ENCODE measurements around the gene IL1RN.

Gene IL1RN

GRCh38 chr2:113103277-113103676 lies 24.1 kb upstream of the IL1RN start:
- DNase-seq (ENCODE audit: low read depth in 3 of 3) = no peak

GRCh38 chr2:113104054-113104611 lies 23.3 kb upstream of the IL1RN start:
- peak in 1 of 3 experiments; percentile 9 for DNase-seq (ENCODE audit: low read depth in 3 of 3)

- peak in 1 of 3 experiments; percentile 47 for DNase-seq (ENCODE audit: low read depth in 3 of 3)
Measured at GRCh38 chr2:113105047-113105785, 22.2 kb upstream of the IL1RN start.

- DNase-seq (ENCODE audit: low read depth in 3 of 3) = no peak
Measured at GRCh38 chr2:113111121-113111520, 16.3 kb upstream of the IL1RN start.

- DNase-seq (ENCODE audit: low read depth in 3 of 3) = no peak
Measured at GRCh38 chr2:113111823-113112287, 15.5 kb upstream of the IL1RN start.

GRCh38 chr2:113112441-113112840 lies 15.0 kb upstream of the IL1RN start:
- no peak for DNase-seq (ENCODE audit: low read depth in 3 of 3)

- no peak for DNase-seq (ENCODE audit: low read depth in 3 of 3)
Measured at GRCh38 chr2:113112871-113113270, 14.5 kb upstream of the IL1RN start.

- DNase-seq (ENCODE audit: low read depth in 3 of 3) = no peak
Measured at GRCh38 chr2:113113807-113114206, 13.6 kb upstream of the IL1RN start.

- DNase-seq (ENCODE audit: low read depth in 3 of 3) = no peak
Measured at GRCh38 chr2:113114224-113114945, 13.0 kb upstream of the IL1RN start.

GRCh38 chr2:113114996-113115395 lies 12.4 kb upstream of the IL1RN start:
- DNase-seq (ENCODE audit: low read depth in 3 of 3) = no peak

GRCh38 chr2:113116100-113116958 lies 11.1 kb upstream of the IL1RN start:
- DNase-seq (ENCODE audit: low read depth in 3 of 3) = no peak

- DNase-seq (ENCODE audit: low read depth in 3 of 3) = peak in 1 of 3 experiments; percentile 55
Measured at GRCh38 chr2:113117541-113118262, 9.7 kb upstream of the IL1RN start.

GRCh38 chr2:113118263-113118657 lies 9.1 kb upstream of the IL1RN start:
- DNase-seq (ENCODE audit: low read depth in 3 of 3) = no peak

- DNase-seq (ENCODE audit: low read depth in 3 of 3) = no peak
Measured at GRCh38 chr2:113119111-113119510, 8.3 kb upstream of the IL1RN start.

GRCh38 chr2:113120861-113121260 lies 6.5 kb upstream of the IL1RN start:
- no peak for DNase-seq (ENCODE audit: low read depth in 3 of 3)

GRCh38 chr2:113122364-113122763 lies 5.0 kb upstream of the IL1RN start:
- DNase-seq (ENCODE audit: low read depth in 3 of 3) = no peak

- DNase-seq (ENCODE audit: low read depth in 3 of 3) = no peak
Measured at GRCh38 chr2:113123726-113124125, 3.7 kb upstream of the IL1RN start.

GRCh38 chr2:113124181-113124961 lies 3.0 kb upstream of the IL1RN start:
- no peak for DNase-seq (ENCODE audit: low read depth in 3 of 3)

GRCh38 chr2:113124984-113125855 lies 2.2 kb upstream of the IL1RN start:
- no peak for DNase-seq (ENCODE audit: low read depth in 3 of 3)

Data from stimulated activated CD4-positive, alpha-beta T cell treated with anti-CD3 and anti-CD28 coated beads, TNF-alpha, amount 100 ng/mL, for 24 hours (primary cell).